GM23338 (cell line): ENCODE data around the gene CABP2.

Experiments used
- CREB1 ChIP-seq: fragments of 250-450 bp; sonication (Bioruptor Pico); IDR thresholded peaks from 2 replicates; pipeline ENCODE4 v1.5.0; 2020; ENCODE audit warnings: low read depth, mild to moderate bottlenecking, moderate library complexity
- EZH2 ChIP-seq: fragments of 200-600 bp; sonication (generic); IDR thresholded peaks from one replicate; pipeline ENCODE4 v1.8.0; 2017; ENCODE audit warnings: antibody characterized with exemption, mild to moderate bottlenecking, low read depth; ENCODE audit not compliant: unreplicated experiment
- EZH2phosphoT487 ChIP-seq: fragments of 200-600 bp; sonication (generic); IDR thresholded peaks from one replicate; pipeline ENCODE4 v1.8.1; 2018; ENCODE audit warnings: antibody characterized with exemption; ENCODE audit not compliant: unreplicated experiment
- JUNB ChIP-seq: IDR thresholded peaks from one replicate; pipeline ENCODE4 v1.6.1; 2016; ENCODE audit warnings: antibody characterized with exemption; ENCODE audit not compliant: unreplicated experiment
- POLR2AphosphoS5 ChIP-seq: IDR thresholded peaks from 2 replicates; pipeline ENCODE4 v1.6.1; 2016; ENCODE audit warnings: antibody characterized with exemption, low read depth
- STAT1 ChIP-seq: IDR thresholded peaks from one replicate; pipeline ENCODE4 v1.6.1; 2016; ENCODE audit warnings: antibody characterized with exemption; ENCODE audit not compliant: unreplicated experiment
- ZNF114 ChIP-seq: fragments of 250-450 bp; sonication (Bioruptor Pico); IDR thresholded peaks from 2 replicates; pipeline ENCODE4 v1.5.0; 2020; ENCODE audit warnings: mild to moderate bottlenecking, moderate library complexity
- TF ChIP-seq, protein P1 (sequence below), 2 experiments: fragments of 200-600 bp in 1 of 2; sonication (generic) in 1 of 2; conservative IDR thresholded peaks; 2 replicates each; pipeline versions ENCODE4 v1.5.1 to v1.6.1; 2016 to 2017; ENCODE audit warnings: antibody characterized with exemption in 2 of 2, low read depth in 2 of 2, mild to moderate bottlenecking in 2 of 2, moderate library complexity in 1 of 2
- TF ChIP-seq, protein P2 (sequence below): IDR thresholded peaks from 2 replicates; pipeline ENCODE4 v1.6.1; 2016; ENCODE audit warnings: antibody characterized with exemption
- TF ChIP-seq, protein P3 (sequence below): IDR thresholded peaks from one replicate; pipeline ENCODE4 v1.6.1; 2018; ENCODE audit warnings: antibody characterized with exemption; ENCODE audit not compliant: unreplicated experiment

DNA sequence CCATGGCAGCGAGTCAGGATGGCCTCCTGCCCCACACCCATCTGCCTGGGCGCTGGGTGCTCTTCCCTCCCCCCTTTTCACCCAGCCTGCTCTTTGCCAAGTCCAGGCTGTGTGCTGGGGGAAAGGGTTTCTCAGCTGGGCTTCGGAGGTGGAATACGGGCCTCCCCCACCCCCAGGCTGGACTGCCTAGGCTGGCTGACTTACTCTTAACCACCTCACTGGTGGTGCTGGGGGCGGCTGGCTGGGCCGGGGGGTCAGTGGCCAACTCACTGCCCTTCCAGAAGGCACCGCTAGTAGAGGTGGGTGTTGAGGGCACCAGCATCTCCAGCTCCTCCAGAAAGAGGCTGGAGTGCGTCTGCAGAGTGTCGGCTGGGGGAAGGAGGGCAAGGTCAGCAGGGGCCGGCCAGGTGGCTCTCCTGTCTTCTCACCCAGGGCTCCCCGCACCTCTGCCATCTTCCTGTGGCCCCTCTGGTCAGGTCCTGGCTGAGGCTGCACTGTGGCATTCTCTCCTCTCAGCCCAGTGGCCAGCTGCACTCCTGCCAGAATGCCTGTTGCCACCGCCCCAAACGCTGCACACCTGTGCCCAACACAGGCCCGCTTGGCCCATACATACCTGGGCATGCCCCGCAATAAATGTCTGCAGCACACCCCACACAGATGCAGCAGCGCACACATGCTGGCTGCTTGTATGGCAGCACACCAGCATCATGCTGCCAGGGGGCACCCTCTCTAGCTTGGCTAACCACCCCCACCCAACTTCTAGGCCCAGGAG, 27.8 kb downstream of the CABP2 start:
- no peak for TF ChIP-seq POLR2AphosphoS5
- TF ChIP-seq, protein P1, sequence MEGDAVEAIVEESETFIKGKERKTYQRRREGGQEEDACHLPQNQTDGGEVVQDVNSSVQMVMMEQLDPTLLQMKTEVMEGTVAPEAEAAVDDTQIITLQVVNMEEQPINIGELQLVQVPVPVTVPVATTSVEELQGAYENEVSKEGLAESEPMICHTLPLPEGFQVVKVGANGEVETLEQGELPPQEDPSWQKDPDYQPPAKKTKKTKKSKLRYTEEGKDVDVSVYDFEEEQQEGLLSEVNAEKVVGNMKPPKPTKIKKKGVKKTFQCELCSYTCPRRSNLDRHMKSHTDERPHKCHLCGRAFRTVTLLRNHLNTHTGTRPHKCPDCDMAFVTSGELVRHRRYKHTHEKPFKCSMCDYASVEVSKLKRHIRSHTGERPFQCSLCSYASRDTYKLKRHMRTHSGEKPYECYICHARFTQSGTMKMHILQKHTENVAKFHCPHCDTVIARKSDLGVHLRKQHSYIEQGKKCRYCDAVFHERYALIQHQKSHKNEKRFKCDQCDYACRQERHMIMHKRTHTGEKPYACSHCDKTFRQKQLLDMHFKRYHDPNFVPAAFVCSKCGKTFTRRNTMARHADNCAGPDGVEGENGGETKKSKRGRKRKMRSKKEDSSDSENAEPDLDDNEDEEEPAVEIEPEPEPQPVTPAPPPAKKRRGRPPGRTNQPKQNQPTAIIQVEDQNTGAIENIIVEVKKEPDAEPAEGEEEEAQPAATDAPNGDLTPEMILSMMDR (conservative IDR thresholded peaks at IDR 0.05; ENCODE audit: low read depth in 2 of 2), result no peak
- TF ChIP-seq EZH2, result no peak
- TF ChIP-seq, protein P2, sequence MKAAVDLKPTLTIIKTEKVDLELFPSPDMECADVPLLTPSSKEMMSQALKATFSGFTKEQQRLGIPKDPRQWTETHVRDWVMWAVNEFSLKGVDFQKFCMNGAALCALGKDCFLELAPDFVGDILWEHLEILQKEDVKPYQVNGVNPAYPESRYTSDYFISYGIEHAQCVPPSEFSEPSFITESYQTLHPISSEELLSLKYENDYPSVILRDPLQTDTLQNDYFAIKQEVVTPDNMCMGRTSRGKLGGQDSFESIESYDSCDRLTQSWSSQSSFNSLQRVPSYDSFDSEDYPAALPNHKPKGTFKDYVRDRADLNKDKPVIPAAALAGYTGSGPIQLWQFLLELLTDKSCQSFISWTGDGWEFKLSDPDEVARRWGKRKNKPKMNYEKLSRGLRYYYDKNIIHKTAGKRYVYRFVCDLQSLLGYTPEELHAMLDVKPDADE, result no peak
- TF ChIP-seq STAT1, result no peak
- TF ChIP-seq ZNF114 (CRISPR knock-in tag), result no peak
- TF ChIP-seq EZH2phosphoT487, result no peak
- TF ChIP-seq CREB1 (CRISPR knock-in tag), result no peak
- TF ChIP-seq, protein P3, sequence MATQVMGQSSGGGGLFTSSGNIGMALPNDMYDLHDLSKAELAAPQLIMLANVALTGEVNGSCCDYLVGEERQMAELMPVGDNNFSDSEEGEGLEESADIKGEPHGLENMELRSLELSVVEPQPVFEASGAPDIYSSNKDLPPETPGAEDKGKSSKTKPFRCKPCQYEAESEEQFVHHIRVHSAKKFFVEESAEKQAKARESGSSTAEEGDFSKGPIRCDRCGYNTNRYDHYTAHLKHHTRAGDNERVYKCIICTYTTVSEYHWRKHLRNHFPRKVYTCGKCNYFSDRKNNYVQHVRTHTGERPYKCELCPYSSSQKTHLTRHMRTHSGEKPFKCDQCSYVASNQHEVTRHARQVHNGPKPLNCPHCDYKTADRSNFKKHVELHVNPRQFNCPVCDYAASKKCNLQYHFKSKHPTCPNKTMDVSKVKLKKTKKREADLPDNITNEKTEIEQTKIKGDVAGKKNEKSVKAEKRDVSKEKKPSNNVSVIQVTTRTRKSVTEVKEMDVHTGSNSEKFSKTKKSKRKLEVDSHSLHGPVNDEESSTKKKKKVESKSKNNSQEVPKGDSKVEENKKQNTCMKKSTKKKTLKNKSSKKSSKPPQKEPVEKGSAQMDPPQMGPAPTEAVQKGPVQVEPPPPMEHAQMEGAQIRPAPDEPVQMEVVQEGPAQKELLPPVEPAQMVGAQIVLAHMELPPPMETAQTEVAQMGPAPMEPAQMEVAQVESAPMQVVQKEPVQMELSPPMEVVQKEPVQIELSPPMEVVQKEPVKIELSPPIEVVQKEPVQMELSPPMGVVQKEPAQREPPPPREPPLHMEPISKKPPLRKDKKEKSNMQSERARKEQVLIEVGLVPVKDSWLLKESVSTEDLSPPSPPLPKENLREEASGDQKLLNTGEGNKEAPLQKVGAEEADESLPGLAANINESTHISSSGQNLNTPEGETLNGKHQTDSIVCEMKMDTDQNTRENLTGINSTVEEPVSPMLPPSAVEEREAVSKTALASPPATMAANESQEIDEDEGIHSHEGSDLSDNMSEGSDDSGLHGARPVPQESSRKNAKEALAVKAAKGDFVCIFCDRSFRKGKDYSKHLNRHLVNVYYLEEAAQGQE, result no peak
- no peak for TF ChIP-seq JUNB
